HFF-Myc (cell line): ENCODE results near the gene KIZ.
A peak's percentile ranks its signal among the peaks of the same experiment; 100 is the strongest.

ENCODE experiments used
- DNase-seq: peaks from one replicate; pipeline ENCODE4 v3.0.0-alpha.2; 2011; ENCODE audit warnings: low read depth; ENCODE audit errors: extremely low read depth
- H3K4me3 ChIP-seq: replicated peaks from 2 replicates; pipeline ENCODE4 v1.5.1; 2011; ENCODE audit warnings: low read depth, mild to moderate bottlenecking, control low read depth, low read length
- CTCF ChIP-seq: IDR thresholded peaks from 2 replicates; pipeline ENCODE4 v1.5.1; 2012; ENCODE audit warnings: mild to moderate bottlenecking, low read depth, low read length, control low read depth; ENCODE audit errors: missing control alignments

The KIZ gene

GRCh38 chr20:21182832-21183563 is 57.1 kb downstream of the KIZ start:
- H3K4me3 ChIP-seq = no peak overlapping the region
- TF ChIP-seq CTCF = no peak
- peak; percentile 72 for DNase-seq

GRCh38 chr20:21183722-21184121 is 57.8 kb downstream of the KIZ start:
- no peak for DNase-seq

GRCh38 chr20:21184819-21185218 is 58.9 kb downstream of the KIZ start:
- no peak for TF ChIP-seq CTCF

More at GRCh38 chr20:21183722-21184121, 57.8 kb downstream of the KIZ start:
- H3K4me3 ChIP-seq = no peak overlapping the region
- TF ChIP-seq CTCF = no peak

GRCh38 chr20:21185849-21186248 is 60.0 kb downstream of the KIZ start:
- no peak overlapping the region for H3K4me3 ChIP-seq
- TF ChIP-seq CTCF = no peak
- DNase-seq = no peak

More at GRCh38 chr20:21184819-21185218, 58.9 kb downstream of the KIZ start:
- no peak for DNase-seq
- H3K4me3 ChIP-seq = no peak overlapping the region

- H3K4me3 ChIP-seq = no peak overlapping the region
- TF ChIP-seq CTCF = no peak
- DNase-seq = no peak
Observed at GRCh38 chr20:21189761-21190523, 64.1 kb downstream of the KIZ start.

GRCh38 chr20:21190869-21191268 is 65.0 kb downstream of the KIZ start:
- TF ChIP-seq CTCF = no peak
- no peak for DNase-seq
- no peak overlapping the region for H3K4me3 ChIP-seq
